GM18951 (cell line): ENCODE measurements around the gene ZCCHC7.

Source experiments
- POLR2A ChIP-seq: IDR thresholded peaks from 4 replicates; pipeline ENCODE4 v1.6.1; 2011; ENCODE audit warnings: mild to moderate bottlenecking; ENCODE audit not compliant: insufficient read length, insufficient read depth; ENCODE audit errors: extremely low read depth
- in situ Hi-C: fragments of 300-500 bp; cut with MboI; formaldehyde crosslinking; loops from one replicate; pipeline ENCODE4 v1.12.0; 2022; ENCODE audit warnings: low sequenced_read_pairs, mixed read lengths, inconsistent platforms; ENCODE audit not compliant: unreplicated experiment

Gene ZCCHC7

GRCh38 chr9:37248651-37249163 lies 128.3 kb downstream of the ZCCHC7 start:
- TF ChIP-seq POLR2A = no peak
- in situ Hi-C loops = no loop called here

- TF ChIP-seq POLR2A = no peak
- in situ Hi-C loops = no loop called here
Measured at GRCh38 chr9:37251452-37251851, 131.1 kb downstream of the ZCCHC7 start.

- in situ Hi-C loops = no loop called here
- TF ChIP-seq POLR2A = no peak
Measured at GRCh38 chr9:37253377-37253937, 133.1 kb downstream of the ZCCHC7 start.

- in situ Hi-C loops = no loop called here
Measured at GRCh38 chr9:37255187-37255586, 134.8 kb downstream of the ZCCHC7 start.

GRCh38 chr9:37255944-37256862 lies 135.8 kb downstream of the ZCCHC7 start:
- no peak for TF ChIP-seq POLR2A
- in situ Hi-C loops = no loop called here

More at GRCh38 chr9:37255187-37255586, 134.8 kb downstream of the ZCCHC7 start:
- TF ChIP-seq POLR2A = no peak

GRCh38 chr9:37259951-37260350 lies 139.6 kb downstream of the ZCCHC7 start:
- in situ Hi-C loops = no loop called here

GRCh38 chr9:37262410-37262809 lies 142.0 kb downstream of the ZCCHC7 start:
- in situ Hi-C loops = no loop called here
- no peak for TF ChIP-seq POLR2A

More at GRCh38 chr9:37259951-37260350, 139.6 kb downstream of the ZCCHC7 start:
- no peak for TF ChIP-seq POLR2A

GRCh38 chr9:37264539-37264938 lies 144.2 kb downstream of the ZCCHC7 start:
- no peak for TF ChIP-seq POLR2A
- in situ Hi-C loops = no loop called here

GRCh38 chr9:37266630-37267029 lies 146.3 kb downstream of the ZCCHC7 start:
- in situ Hi-C loops = no loop called here
- no peak for TF ChIP-seq POLR2A

- in situ Hi-C loops = no loop called here
- TF ChIP-seq POLR2A = no peak
Measured at GRCh38 chr9:37269221-37269620, 148.8 kb downstream of the ZCCHC7 start.

- no peak for TF ChIP-seq POLR2A
- in situ Hi-C loops = no loop called here
Measured at GRCh38 chr9:37271679-37272078, 151.3 kb downstream of the ZCCHC7 start.

GRCh38 chr9:37273595-37273994 lies 153.2 kb downstream of the ZCCHC7 start:
- no peak for TF ChIP-seq POLR2A
- in situ Hi-C loops = no loop called here

- TF ChIP-seq POLR2A = no peak
- in situ Hi-C loops = no loop called here
Measured at GRCh38 chr9:37281541-37281940, 161.2 kb downstream of the ZCCHC7 start.

GRCh38 chr9:37283730-37284325 lies 163.5 kb downstream of the ZCCHC7 start:
- no peak for TF ChIP-seq POLR2A
- in situ Hi-C loops = no loop called here

- TF ChIP-seq POLR2A = no peak
- in situ Hi-C loops = no loop called here
Measured at GRCh38 chr9:37284636-37285035, 164.3 kb downstream of the ZCCHC7 start.
